GM13977 (cell line): ENCODE data around the gene GCLM.

Experiments used
- DNase-seq: peaks from one replicate; pipeline ENCODE4 v3.0.0; 2012; ENCODE audit warnings: low spot score
- CTCF ChIP-seq: IDR thresholded peaks from 2 replicates; pipeline ENCODE4 v1.5.1; 2012; ENCODE audit warnings: mild to moderate bottlenecking, control low read depth; ENCODE audit not compliant: insufficient read depth; ENCODE audit errors: extremely low read depth, missing control alignments
- in situ Hi-C: fragments of 300-500 bp; cut with MboI; formaldehyde crosslinking; loops from one replicate; pipeline ENCODE4 v1.12.0; 2022; ENCODE audit warnings: low sequenced_read_pairs, low pct_unique_long_range_greater_than_20kb, mixed read lengths, inconsistent platforms; ENCODE audit not compliant: unreplicated experiment

The GCLM gene

DNA sequence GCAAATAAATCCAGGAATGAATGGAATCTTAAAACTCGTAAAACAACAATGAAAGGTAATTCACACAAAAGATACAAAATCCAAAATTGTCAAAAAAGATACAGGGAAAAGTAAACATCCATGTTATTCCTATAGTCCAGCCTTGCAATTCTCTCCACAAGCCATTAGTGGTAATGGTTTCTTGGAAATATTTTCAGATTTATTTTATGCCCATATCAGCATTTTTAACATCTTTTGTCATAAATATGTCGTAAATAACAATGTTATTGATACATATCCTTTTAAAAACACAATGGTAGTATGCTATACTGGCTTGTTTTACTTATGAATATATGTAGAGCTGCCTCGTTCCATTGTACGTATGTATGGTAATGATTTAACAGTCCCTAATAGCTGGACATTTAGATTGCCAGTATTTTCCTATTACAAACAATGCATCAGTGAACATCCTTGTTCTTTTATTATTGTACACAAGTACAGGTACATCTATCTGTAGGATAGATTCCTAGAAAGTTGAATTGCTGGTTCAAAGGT is 60.8 kb downstream of the GCLM start:
- in situ Hi-C loops: loop anchor here (25.0 kb wide), 1 partner anchor 411 kb away; the partner anchor contains the start of gene FNBP1L
- TF ChIP-seq CTCF: no peak
- no peak for DNase-seq

- peak; percentile 59 for DNase-seq
- in situ Hi-C loops: loop anchor here (25.0 kb wide), 1 partner anchor 411 kb away; the partner anchor contains the start of gene FNBP1L
- TF ChIP-seq CTCF: no peak
Observed at GRCh38 chr1:93847811-93848288, 61.4 kb downstream of the GCLM start.

DNA sequence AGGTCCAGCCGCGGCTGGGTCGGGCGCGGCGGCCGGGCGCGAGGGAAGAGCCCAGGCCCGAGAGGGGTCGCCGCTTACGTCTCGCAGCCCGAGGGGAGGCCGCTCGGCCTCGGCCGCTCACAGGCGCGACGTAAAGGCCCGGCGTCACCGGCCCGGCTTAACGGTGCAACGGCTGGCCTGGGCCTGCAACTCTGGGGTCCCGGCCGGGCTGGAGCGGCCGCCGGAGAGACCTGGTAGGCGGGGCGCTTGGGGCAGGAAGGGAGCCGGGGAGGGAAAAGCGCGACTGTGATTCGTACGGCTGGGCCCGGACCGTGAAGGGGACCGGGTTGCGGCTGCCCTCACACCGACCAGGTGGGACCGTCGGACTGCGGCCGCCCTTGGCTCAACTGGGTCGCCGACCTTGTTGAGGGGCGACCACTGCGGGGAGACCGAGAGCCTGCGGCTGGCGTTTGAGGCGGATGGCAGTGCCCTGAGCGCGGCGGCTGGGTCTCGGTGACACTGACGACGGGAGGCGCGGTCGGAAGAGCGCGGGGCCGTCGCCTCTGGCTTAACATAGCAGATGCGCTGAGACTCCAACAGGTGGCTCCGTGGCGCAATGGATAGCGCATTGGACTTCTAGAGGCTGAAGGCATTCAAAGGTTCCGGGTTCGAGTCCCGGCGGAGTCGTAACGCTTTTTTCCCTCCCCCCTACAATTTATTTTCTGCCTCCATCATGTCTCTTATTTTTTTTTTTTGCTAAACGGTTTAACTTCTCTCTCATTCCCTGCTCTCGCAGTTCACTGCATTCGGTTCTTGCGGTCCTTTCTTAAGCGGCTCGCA is 62.0 kb downstream of the GCLM start:
- DNase-seq: peak; percentile 88
- in situ Hi-C loops: loop anchor here (25.0 kb wide), 1 partner anchor 410 kb away; the partner anchor contains the start of gene FNBP1L
- TF ChIP-seq CTCF: no peak

DNA sequence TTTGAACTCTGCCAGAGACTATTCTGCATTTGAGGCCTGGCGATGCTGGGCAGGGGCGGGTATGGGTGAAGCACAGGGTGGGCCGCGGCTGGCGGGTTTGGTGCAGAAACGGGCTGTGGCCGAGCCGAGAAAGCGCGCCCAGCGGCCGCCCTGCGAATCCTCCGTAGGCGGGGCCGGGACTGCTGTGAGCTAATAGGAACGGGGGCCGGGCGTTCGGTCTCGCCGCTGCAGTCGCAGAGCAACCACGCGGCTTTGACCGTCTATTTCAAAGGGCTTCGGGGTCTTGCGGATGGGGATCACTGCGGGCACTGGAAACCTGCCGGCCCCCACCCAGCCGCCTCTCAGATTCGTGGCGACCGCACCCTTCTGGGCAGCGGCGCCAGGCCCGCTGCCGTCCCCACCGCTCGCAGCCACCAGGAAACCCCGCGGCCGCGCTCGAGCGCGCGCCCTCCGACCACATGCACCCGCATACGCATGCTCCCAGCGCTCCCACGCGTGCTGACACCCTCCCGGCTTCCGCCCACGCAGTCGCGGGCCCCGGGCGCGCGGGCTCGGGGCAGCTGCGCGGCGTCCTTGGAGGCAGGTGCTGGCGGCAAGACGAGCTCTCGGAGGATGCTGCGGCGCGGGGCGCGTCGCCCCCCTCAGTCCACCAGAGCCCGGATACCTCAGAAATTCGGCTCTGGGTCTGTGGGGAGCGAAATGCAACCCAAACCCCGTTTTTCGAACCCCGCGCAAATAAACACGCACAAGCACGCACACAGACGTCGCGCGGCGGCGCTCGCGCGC is 62.8 kb downstream of the GCLM start:
- peak; percentile 89 for DNase-seq
- in situ Hi-C loops: loop anchor here (25.0 kb wide), 1 partner anchor 409 kb away; the partner anchor contains the start of gene FNBP1L
- peak; percentile 36 for TF ChIP-seq CTCF

DNA sequence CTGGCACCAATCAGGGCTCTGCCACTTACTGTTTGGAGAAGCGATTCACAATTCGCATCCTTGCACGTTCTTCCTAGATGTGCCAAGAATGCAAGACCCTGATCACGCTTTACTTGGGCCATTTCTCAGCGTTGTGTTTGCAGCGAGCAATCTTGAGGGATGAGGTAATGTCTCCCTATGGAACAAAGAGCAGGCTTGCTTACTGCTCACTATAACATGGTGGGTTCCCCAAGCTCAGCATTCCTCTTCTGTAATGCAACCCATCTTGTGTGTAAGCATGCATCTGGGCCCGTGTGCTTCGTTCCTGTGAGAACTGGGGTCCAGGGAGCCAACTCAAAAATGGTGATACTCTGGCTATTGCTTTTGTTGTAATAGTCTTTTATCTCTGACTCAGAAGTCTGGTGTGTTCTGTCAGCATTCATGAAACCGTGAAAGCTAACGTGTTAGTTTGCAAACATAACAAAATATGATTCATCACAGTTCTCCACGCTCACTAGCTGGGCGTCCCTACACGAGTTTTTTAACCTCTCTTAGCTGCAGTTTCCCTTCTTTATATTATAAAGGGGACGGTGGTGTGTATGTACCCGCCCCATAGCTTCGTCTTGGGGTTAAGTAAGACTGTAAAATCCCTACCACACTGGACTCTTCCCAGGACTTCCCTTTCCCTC is 63.6 kb downstream of the GCLM start:
- in situ Hi-C loops: loop anchor here (25.0 kb wide), 1 partner anchor 408 kb away; the partner anchor contains the start of gene FNBP1L
- TF ChIP-seq CTCF: no peak
- peak; percentile 56 for DNase-seq
